GM12892 (cell line): ENCODE data around the gene ADCY6.

Source experiments
- POLR2A ChIP-seq: IDR thresholded peaks from 2 replicates; pipeline ENCODE4 v1.6.1; 2011; ENCODE audit warnings: low read depth, low read length, control low read depth
- POLR2AphosphoS5 ChIP-seq: IDR thresholded peaks from 2 replicates; pipeline ENCODE4 v1.6.1; 2011; ENCODE audit warnings: low read depth, low read length, control low read depth
- TAF1 ChIP-seq: IDR thresholded peaks from 2 replicates; pipeline ENCODE4 v1.6.1; 2011; ENCODE audit warnings: low read depth, mild to moderate bottlenecking, control low read depth, low read length, borderline replicate concordance

DNA sequence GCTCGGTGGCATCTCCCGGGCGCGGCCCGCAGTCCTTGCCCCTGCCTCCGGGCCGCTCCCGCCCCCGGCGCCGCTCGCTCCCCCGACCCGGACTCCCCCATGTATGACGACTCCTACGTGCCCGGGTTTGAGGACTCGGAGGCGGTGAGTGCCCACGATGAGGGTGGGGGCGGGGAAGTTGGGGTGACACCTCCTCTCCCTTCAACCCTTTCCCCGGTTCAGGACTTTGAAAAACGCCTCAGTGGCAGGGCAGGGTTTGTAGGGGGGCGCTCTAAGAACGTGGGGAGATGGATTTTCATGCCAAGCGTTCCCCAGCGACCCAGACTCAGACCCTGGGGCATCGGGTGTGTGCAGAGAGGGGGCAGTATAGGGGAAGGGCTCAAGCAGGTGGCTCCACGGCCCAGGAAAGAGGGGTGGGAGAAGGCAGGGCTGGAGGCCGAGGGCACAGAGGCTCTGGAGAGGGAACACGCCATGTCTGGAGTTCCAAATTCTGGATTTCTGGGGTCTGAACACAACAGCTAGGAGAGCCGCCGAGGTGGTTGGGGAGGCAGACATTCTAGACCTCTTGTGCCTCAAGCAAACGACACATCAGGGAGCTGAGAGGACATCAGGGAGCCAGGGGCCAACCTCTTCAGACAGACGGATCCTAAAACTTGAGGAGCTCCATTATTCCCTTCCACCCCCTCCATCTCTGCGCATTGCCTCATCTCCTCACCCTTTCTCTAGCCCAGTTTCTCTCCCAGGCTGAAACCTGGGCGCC is 30.1 kb upstream of the ADCY6 start:
- TF ChIP-seq POLR2AphosphoS5 (no peak), POLR2A (no peak), TAF1 (no peak)
